ENCODE results near the gene PDIA2.

Gene PDIA2

DNA sequence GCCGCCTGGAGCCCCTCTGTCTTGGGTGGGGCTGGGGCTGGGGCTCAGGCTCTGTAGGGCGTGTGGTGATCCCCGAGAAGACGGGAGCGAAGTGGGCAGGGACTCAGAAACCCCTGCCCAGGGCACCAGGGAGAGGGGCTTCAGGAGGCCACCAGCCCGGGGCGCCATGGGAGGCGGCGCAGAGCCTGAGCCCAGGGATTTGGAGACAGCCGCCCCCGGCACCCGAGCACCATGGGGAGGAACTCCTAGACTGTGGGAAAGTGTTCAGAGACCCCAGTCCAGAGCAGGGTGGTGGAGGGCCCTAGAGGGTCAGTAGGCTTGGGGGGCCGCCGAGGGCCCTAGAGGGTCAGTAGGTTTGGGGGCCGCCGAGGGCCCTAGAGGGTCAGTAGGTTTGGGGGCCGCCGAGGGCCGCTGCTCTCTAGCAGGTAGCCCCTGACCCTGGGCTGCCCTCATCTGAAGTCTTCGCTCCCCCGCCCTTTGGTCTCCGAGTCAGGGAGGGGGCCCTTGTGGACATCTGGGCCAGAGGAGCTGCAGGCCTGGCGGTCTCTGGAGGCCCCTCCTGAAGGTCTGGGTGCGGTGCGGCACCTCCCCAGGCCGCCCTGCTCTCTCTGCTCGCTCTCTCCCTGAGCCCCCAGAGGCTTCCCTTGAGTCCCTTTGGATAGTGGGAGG is 1.8 kb upstream of the PDIA2 start:
- DNase-seq: no peak

DNA sequence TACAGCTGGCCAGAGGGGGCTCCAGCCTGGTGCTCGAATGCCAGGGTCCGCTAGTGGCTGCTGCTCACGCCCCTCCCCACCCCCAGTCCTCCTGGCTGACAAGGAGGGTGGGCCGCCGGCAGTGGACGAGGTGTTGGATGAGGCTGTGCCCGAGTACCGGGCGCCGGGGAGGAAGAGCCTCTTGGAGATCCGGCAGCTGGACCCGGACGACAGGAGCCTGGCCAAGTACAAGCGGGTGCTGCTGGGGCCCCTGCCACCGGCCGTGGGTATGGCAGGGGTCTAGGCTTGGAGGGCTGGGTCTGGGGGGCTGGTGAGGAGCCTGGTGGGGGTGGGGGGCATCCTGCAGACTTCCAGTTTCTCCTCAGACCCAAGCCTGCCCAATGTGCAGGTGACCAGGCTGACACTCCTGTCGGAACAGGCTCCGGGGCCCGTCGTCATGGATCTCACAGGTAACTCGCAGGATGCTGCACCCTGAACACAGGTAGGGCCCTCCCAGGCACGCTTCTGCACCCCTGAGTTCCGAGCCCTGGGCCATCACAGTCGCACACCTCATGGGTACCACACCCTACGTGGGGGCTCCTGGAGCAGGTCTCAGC is 1.2 kb upstream of the PDIA2 start:
- DNase-seq: no peak

DNA sequence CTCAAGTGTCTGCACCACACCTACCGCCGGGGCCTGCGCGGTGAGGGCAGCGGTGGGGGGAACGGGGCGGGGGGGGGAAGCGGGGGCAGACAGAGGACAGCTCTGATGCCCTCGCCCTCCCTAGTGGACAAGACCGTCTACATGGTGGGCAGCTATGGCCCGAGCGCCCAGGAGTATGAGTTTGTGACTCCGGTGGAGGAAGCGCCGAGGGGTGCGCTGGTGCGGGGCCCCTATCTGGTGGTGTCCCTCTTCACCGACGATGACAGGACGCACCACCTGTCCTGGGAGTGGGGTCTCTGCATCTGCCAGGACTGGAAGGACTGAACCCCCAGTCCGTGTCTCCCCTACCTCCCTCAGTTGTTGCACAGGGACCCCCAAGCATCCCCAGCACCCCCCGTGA is 473 bp upstream of the PDIA2 start:
- DNase-seq: no peak

DNA sequence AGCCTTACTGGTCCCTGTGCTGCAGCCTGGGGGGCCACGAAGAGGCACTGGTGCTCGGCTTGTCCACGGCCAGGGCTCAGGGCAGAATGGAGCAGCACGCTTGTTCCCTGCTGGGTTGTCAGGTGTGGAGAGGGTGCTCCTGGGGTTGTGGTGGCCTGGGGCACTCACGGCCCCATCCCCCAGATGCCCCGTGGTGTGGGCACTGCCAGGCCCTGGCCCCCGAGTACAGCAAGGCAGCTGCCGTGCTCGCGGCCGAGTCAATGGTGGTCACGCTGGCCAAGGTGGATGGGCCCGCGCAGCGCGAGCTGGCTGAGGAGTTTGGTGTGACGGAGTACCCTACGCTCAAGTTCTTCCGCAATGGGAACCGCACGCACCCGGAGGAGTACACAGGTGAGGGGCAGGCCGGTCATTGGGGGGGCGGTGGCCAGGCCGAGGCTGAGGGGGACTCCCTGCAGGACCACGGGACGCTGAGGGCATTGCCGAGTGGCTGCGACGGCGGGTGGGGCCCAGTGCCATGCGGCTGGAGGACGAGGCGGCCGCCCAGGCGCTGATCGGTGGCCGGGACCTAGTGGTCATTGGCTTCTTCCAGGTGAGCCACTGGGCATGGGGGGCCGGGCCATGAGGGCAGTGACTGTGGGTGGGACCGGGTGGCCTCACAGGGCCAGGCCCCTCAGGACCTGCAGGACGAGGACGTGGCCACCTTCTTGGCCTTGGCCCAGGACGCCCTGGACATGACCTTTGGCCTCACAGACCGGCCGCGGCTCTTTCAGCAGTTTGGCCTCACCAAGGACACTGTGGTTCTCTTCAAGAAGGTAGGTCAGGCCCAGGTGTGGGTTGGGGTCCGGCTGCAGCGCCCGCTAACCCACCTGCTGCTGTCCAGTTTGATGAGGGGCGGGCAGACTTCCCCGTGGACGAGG is 1.5 kb downstream of the PDIA2 start:
- DNase-seq: no peak

DNA sequence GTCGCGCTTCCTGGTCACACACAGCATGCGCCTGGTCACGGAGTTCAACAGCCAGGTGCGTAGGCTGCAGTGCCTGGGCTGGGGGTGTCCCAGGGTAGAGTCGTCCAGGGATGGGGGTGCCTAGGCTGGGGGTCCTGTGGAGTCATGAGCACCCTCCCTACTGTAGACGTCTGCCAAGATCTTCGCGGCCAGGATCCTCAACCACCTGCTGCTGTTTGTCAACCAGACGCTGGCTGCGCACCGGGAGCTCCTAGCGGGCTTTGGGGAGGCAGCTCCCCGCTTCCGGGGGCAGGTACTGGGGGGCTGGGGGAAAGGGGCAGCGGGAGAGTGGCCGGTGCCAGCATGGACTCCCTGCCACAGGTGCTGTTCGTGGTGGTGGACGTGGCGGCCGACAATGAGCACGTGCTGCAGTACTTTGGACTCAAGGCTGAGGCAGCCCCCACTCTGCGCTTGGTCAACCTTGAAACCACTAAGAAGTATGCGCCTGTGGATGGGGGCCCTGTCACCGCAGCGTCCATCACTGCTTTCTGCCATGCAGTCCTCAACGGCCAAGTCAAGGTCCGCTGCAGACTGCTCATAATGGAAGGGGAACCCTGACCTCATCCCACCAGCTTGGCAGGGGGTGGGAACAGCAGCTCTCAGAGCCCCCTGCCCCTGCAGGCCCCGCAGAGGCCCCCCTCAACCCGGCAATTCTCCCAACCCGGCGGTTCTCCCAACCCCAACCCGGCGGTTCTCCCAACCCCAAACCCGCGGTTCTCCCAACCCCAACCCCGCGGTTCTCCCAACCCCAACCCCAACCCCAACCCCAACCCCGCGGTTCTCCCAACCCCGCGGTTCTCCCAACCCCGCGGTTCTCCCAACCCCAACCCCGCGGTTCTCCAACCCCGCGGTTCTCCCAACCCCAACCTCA is 2.4 kb downstream of the PDIA2 start:
- no peak for DNase-seq

DNA sequence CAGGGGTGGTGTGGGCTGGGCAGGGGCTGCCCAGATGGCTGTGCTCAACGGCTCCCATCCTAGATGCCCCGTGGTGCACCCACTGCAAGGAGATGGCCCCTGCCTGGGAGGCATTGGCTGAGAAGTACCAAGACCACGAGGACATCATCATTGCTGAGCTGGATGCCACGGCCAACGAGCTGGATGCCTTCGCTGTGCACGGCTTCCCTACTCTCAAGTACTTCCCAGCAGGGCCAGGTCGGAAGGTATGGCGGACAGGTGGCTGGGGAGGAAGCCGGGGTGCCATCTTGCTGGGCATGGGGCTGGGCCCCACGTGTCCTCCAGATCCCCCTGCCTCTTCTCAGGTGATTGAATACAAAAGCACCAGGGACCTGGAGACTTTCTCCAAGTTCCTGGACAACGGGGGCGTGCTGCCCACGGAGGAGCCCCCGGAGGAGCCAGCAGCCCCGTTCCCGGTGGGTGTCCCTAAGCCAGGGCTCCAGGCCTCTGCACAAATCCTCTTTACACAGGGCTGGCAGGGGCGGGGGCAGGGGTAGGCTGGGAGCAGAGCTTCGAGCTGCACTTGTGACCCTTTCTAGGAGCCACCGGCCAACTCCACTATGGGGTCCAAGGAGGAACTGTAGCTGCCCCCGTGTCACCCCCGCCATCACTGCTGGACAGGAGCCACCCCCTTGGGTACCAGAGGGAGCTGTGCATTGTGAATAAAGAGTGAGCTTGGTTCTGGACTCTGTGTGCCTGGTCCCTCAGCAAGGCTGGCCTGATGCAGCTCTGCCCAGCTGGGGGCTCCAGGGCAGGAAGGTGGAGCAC is 3.7 kb downstream of the PDIA2 start:
- no peak for DNase-seq

DNA sequence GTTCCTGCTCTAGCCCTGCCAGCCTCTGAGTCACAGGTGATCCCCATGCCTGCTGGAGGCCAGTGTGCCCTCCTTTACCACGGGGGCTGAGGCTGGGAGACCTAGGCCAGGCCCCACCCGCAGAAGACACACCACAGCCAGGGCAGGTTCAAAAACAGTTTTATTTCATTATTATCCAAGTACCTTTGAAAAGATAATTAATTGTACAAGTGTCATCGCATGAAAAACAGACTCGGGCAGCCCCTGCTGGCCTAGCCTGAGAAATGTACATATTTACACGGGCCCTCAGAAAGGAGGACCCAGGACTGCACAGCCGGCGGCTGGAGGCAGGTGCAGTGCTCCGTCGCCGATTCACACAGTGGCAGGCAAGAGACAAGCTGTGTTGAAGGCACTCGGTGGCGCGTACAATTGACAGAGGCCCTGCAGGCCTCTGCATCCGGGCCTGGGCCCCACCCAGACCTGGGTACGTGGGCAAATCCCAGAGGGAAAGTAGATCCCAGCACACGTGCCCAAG is 4.4 kb downstream of the PDIA2 start:
- peak; percentile 14 for DNase-seq

DNA sequence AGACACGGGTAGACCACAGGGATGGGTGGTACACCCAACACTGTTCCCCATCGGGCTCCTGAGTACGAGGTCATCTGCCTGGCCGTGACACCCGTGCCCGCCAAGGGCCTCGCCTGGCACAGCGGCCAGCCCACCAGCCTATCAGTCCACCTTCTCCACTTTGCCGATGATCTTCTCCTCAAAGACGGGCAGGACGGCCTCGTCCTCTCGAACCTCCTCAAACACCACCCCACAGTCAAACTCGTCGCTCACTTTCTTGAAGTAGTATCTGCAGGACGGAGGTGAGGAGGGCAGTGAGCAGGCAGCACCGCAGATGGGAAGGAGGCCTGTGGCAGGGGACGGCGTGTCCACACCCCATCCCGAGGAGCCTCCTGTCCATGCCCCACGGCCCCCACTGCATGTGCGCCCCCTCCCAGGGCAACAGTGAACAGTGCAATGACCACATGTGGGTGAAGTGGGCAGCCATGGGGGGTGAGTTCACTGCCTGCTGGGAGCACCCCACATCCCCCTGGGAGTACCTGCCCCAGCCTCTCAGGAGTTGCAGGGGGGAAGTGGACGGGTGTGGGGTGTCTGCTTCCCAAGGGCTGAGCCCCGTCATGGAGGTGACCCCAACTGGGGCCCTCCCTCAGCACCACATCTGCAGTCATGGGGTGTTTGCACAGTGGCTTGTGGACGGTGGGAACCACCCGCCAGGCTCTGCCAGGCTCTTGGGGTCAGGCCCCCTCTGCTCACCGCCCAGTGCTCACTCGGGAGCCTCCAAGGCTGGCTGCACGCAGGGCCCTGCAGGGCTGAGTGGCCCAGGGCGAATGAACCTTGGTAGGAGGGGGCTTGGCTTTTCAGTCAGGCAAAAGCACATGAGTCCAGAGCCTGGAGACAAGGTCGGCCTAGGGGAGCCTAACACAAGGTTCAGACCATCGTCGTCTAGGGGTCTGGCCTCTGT is 5.3 kb downstream of the PDIA2 start:
- no peak for DNase-seq

DNA sequence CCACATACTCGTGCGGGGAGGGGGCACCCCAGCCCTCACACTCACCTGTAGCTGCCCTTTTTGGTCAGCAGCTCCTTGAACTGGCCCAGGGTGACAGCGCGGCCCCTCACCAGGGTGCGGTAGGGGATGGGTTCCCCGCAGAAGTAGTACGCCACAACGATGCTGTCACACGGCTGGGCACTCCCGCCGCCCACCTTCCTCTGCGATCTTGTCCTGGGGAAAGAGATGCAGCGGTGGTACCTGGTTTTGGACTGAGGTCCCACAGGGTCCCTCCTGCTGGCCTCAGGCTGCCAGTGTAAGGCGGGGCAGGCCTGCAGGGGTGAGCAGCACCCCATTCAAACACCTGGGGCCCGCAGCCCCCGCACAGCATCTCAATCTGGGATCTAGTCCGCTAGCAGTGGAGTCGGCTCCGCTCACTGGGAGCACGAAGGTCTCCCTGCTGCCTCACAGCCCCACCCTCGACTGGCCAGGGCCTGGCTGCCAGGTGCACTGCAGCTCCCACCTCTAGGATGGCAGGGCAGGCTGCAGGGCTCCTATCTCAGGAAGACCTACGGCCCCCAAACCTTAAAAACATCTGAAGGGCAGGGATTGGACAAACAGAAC is 6.5 kb downstream of the PDIA2 start:
- no peak for DNase-seq

DNA sequence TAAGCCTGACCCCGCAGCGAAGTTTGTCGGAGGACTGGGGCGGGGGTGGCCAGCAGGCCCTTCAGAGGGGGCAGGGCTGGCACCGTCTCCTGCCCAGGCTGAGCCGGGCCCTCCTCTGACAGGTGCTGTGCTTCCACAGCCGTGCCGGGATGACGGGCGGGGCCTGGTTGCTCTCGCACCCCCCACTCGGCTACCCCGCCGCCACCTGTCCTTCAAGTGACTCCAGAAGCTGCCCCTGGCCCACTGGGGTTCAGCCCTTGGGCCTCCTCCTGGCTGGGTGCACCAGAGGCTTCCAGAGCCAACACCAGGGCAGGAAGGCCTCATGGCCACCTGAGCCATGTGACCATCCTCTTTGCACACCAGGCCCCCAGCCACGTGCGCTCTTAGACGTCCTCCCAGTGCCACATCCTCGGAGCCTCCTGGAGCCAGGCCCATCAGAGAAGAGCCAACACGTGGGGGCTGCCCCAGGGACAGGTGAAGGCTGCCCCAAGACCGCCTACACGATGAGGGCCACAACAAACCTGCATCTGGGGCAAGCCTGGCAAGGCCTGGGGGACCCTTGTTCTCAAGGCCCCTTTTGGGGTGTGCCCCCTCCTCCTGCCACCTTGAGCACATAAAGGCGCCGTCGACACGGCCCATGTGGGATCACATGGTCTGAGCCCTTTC is 7.2 kb downstream of the PDIA2 start:
- no peak for DNase-seq

DNA sequence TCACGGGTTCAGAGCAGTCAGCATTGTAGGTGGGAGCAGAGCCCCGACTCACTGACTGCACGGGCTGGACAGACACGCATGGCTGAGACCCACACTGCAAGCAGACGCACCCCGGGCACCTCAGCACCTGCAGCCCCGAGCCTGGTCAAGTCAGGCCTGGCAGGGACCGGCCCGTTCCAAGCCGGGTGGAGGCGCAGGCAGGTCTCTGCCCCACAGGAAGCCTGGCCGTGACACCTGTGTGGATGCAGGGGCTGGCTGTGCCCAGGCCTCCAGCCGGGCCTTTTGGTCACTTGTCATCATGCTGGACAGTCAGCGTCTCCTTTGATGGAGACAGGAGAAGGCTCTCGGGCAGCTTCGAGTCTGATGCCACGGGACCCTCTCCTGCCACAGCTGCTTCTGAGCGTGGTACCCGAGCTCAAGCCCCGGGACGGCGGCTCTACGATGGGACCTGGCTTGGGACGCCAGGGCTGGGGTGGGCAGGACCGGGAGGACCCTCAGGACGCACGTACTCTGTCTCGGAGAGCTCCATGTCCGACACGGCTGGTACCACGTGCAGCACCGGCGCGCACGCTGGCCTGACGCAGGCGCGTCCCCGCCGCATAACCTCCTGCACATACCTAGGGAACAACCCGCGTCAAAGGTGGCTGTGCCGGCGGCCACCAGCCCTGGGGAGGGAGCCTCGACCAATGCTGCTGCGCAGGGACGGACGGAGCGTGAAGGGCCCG is 7.9 kb downstream of the PDIA2 start:
- no peak for DNase-seq

DNA sequence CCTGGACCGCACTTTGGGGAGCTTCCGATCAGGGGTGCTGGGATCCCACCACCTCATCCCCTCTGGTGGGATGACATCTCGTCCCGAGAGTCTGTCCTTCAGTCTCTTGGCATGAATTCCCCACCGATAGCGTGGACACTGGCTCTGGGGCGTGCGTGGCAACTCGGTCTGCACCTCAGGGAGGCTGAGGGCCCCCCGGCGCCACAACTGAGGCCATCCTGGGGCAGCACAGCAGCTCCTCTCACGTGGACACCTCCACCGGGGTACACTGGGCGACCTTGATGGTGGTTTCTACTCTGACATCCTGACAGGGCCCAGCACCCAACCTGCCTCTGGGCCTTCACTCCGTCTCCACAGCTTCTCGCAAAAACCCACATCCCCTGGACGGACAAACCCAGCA is 8.6 kb downstream of the PDIA2 start:
- no peak for DNase-seq

DNA sequence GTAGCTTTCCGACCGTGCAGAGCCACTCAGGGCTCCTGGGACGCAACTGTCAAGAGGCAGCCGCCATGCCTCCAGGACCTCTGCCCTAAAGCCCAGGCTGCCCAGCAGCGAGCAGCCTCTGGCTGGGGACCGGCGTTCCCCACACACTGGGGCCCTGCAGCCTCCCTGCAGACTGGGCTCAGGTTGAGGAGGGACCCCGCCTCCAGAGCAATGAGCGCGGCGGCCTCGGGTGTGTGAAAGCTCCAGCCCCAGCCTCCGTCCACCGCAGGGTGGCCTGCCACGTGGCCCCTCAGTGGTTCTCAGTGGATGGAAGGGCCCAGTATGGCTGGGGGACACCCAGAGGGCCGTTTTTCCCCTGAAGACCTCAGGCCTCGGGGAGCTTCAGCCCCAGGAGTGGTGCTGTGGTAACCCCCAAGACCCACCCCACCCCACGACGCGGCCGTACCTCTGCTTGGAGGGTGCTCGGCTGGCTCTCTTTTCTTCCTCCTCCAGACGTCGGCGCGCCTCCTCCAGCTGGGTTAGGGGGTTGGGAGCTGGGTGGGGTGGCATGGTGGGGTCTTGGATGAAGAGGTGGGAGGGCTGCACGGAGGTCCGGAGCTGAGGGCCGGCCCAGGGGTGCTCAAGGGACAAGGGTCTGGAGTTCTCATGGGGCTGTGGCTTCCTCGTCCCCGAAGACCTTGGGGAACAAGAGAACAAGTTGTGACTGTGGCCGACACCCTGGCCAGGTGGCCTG is 10.2 kb downstream of the PDIA2 start:
- DNase-seq: no peak

DNA sequence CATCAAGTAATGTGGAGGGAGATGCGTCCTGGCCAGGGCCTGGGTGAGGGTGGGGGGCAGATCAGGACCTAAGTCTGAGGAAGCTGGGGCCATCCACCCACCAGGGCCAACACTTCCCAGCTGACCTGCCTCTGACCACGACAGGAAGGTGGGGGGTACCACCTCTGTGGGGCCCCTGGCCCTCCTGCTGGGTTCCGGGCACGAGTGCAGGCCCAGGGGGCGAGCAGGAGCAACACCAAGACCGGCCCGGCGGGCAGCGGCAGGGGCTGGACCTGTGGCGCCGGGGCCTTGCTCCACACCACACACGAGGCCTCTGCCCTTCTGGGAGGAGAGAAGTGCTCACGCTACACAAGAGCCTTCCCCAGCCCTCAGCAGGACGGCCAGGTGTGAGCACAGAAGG is 13.3 kb downstream of the PDIA2 start:
- no peak for DNase-seq

DNA sequence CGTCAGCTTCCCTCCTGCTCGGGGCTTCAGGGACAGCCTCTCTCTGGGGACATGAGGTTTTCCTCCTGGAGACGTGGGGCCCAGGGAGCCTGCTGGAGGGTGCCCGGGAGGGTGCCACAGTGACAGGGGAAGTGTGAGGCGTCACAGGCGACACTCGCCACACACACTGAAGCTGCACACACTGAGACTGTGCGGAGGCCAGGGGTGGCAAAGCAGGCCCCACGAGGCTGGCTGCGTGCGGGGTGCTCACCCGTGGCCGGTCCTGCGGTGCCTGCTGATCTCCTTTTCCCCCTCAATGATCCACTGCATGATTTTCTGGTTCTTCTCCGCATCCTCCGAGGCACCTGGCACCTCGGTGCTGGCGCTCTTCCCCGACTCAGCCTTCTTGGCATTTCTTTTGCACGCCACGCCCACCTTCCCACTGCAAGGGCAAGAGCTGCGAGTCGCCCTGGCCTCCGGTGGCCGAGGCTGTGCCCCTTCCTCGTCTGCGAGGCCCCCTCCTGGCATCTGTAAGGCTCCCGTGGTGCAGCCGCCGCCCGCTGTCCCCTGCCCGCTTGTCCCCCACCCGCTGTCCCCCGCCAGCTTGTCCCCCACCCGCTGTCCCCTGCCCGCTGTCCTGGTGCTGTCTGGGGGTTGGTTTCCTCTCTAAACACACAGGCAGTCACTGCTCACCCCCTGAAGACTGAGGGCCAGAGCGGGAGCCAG is 14.0 kb downstream of the PDIA2 start:
- DNase-seq: no peak

DNA sequence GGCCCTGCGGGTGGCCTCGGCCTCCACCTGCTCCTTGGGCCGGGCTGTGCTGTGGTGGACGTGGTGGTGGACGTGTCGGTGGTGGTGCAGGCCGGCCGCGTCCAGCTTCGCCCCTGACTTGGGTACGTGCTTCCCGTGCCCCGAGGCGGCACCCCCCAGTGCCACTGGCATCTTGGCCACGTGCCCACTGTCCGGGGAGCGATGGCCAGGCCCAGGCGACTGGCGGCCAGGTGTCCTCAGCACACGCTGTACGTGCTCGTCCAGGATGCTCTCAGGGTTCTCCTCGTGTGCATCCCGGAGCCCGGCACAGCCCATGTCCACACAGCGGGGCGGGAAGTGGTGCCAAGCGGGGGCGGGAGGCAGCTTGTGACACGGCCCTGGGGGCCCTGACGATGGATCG is 14.9 kb downstream of the PDIA2 start:
- DNase-seq: no peak

DNA sequence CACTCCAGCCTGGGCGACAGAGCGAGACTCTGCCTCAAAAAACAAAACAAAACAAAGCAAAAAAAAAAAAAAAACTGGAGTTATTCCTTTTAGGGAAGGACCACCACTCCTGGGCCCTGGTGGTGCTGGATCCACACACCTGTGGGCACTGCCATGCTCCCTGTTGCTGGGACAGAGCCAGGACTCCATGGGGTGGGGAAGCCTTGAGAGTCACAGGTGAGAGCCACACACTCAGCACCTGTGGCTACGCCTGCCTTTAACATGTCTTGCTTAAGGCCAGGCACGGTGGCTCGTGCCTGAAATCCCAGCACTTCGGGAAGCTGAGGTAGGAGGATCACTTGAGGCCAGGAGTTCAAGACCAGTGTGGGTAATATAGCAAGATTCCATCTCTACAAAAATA is 18.3 kb downstream of the PDIA2 start:
- no peak for DNase-seq

DNA sequence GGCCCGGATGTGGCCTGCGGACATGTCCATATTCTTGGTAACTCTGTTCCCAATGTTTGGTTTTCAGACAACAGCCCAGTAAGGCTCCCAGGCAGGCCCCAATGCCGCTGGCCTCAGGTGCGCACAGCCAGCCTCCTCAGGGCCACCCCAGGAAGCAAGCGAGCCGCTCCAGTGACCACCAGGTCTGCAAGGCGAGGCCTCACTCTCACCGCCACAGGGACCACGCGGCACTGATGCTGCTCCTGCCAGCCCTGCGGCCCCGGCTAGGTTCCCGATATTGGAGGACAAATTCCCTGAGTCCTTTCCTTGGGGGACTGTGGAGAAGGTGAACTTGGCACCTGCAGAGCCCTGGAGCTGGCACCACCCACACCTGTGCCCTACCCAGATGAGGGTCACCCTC is 19.0 kb downstream of the PDIA2 start:
- DNase-seq: no peak
